Esophagus squamous epithelium (tissue), 5 donors: ENCODE results near the gene TMBIM6. TPM values are rescaled to one million over a fixed set of nuclear protein-coding genes. Genes with fewer than 3 reads are reported as not detected.
A peak's percentile ranks its signal among the peaks of the same experiment; 100 is the strongest.

ENCODE experiments used
- DNase-seq: peaks from one replicate; lab custom pipeline; 2025; lab: John Stamatoyannopoulos, UW
- H3K27ac ChIP-seq, 4 donors: fragments of 200-600 bp; sonication (generic); one replicate each; pipeline ENCODE4 v1.5.1; 2016 to 2019; ENCODE audit warnings: mild to moderate bottlenecking in 1 of 4
- H3K27me3 ChIP-seq, 4 donors: fragments of 200-600 bp; sonication (generic); 1 replicate in 3 of 4; 2 replicates in 1 of 4; pipeline versions ENCODE4 v1.5.1 to v1.6.0; 2017 to 2021; ENCODE audit warnings: antibody characterized with exemption in 1 of 4
- H3K36me3 ChIP-seq, 3 donors: fragments of 200-600 bp; sonication (generic); one replicate each; pipeline ENCODE4 v1.5.1; 2016 to 2019
- H3K4me1 ChIP-seq, 3 donors: fragments of 200-600 bp; sonication (generic); one replicate each; pipeline ENCODE4 v1.5.1; 2017 to 2019
- H3K4me3 ChIP-seq, 4 donors: fragments of 200-600 bp; sonication (generic); 1 replicate in 3 of 4; 2 replicates in 1 of 4; pipeline ENCODE4 v1.5.1; 2016 to 2019; ENCODE audit warnings: mild to moderate bottlenecking in 2 of 4, moderate library complexity in 1 of 4
- H3K9me3 ChIP-seq, 3 donors: fragments of 200-600 bp; sonication (generic); one replicate each; pipeline ENCODE4 v1.5.1; 2016 to 2019
- CTCF ChIP-seq, 6 experiments: fragments of 450-650 bp in 4 of 6; fragments of 200-600 bp in 2 of 6; sonication (generic) in 2 of 6; IDR thresholded peaks; one replicate each; pipeline ENCODE4 v1.5.1; 2016 to 2019; ENCODE audit warnings: antibody characterized with exemption in 6 of 6, mild to moderate bottlenecking in 4 of 6, moderate library complexity in 4 of 6
- POLR2A ChIP-seq, 4 donors: fragments of 450-650 bp; IDR thresholded peaks; one replicate each; pipeline ENCODE4 v1.6.1; 2017; ENCODE audit warnings: antibody characterized with exemption in 4 of 4, mild to moderate bottlenecking in 4 of 4, moderate library complexity in 3 of 4
- WGBS, 2 donors: methylation state at CpG; one replicate each; pipeline ENCODE4 v1.1.5; 2018; 5-methylcytosine and 5-hydroxymethylcytosine counted together
- intact Hi-C: fragments of 100-400 bp; cut with DNase I; formaldehyde crosslinking; loops from one replicate; pipeline ENCODE4 v1.15.0; 2022
- total RNA-seq, 4 donors: library from RNA; depleted of rRNA; stranded (reverse); fragments of >200 nt; gene quantifications; one replicate each; pipeline ENCODE4 v1.1.0, GENCODE V29; 2016
- donor health status: DM: yes; HTN: yes; CAD: no.

TMBIM6 gene
- total RNA-seq: 100 to 1,000 TPM; 307 to 444 (median 343) TPM

- WGBS, 2 donors: 5 to 8% methylated on average over 22 to 27 of the region's 50 CpGs
- DNase-seq: peak; percentile 99
- Histone ChIP-seq H3K36me3 (peaks cover 0 to 19% (median 0%) of the 10 kb centered on the region in 3 donors), H3K4me1 (peaks cover 13 to 47% (median 27%) of the 10 kb centered on the region in 3 donors), H3K9me3 (no peaks in the 10 kb centered on the region), H3K27ac (peak within 1 kb of the TSS; percentile 98 to 99 (median 99)), H3K4me3 (peak within 1 kb of the TSS; percentile 74 to 95 (median 80)), H3K27me3 (no peaks in the 10 kb centered on the region)
- intact Hi-C loops: no loop called here
- TF ChIP-seq CTCF (IDR thresholded peaks at IDR 0.05) (peak; percentile 90 to 98 (median 96)), POLR2A (IDR thresholded peaks at IDR 0.05) (peak in 3 of 4 donors; percentile 88 to 98 (median 98))
Observed at GRCh38 chr12:49740930-49741881, at the start of gene TMBIM6. Gene TMBIM6 (plus strand): TSS chr12:49741557. CDS start chr12:49752494, 10,937 bp downstream.

GRCh38 chr12:49692851-49693250, 48.5 kb upstream of the TMBIM6 start:
- intact Hi-C loops: no loop called here

GRCh38 chr12:49693931-49694444, 47.4 kb upstream of the TMBIM6 start:
- intact Hi-C loops: no loop called here
- H3K27me3 ChIP-seq: no peaks in the 10 kb centered on the region
- no peak for DNase-seq
- no peak overlapping the region for H3K27ac ChIP-seq
- no peaks in the 10 kb centered on the region for H3K36me3 ChIP-seq
- peaks cover 5 to 11% (median 10%) of the 10 kb centered on the region in 3 donors for H3K4me1 ChIP-seq
- TF ChIP-seq CTCF (IDR thresholded peaks at IDR 0.05): no peak
- TF ChIP-seq POLR2A (IDR thresholded peaks at IDR 0.05): no peak
- no peak overlapping the region for H3K4me3 ChIP-seq
- WGBS, 2 donors: 82 to 84% methylated on average over 4 to 7 of the region's 8 CpGs
- H3K9me3 ChIP-seq: no peaks in the 10 kb centered on the region

More at GRCh38 chr12:49692851-49693250, 48.5 kb upstream of the TMBIM6 start:
- DNase-seq: no peak
- no peak overlapping the region for H3K4me3 ChIP-seq
- no peak overlapping the region for H3K27ac ChIP-seq
- peaks cover 0 to 4% (median 0%) of the 10 kb centered on the region in 3 donors for H3K4me1 ChIP-seq
- no peaks in the 10 kb centered on the region for H3K36me3 ChIP-seq
- no peaks in the 10 kb centered on the region for H3K9me3 ChIP-seq
- WGBS, 2 donors: 60 to 80% methylated on average over 3 of the region's 3 CpGs
- TF ChIP-seq CTCF (IDR thresholded peaks at IDR 0.05) (no peak), POLR2A (IDR thresholded peaks at IDR 0.05) (no peak)
- no peaks in the 10 kb centered on the region for H3K27me3 ChIP-seq

- H3K36me3 ChIP-seq: no peaks in the 10 kb centered on the region
- H3K27ac ChIP-seq: no peak overlapping the region
- no peak overlapping the region for H3K4me3 ChIP-seq
- DNase-seq: no peak
- TF ChIP-seq POLR2A (IDR thresholded peaks at IDR 0.05): no peak
- no peak for TF ChIP-seq CTCF (IDR thresholded peaks at IDR 0.05)
- H3K27me3 ChIP-seq: no peaks in the 10 kb centered on the region
- intact Hi-C loops: no loop called here
- H3K4me1 ChIP-seq: peaks cover 7 to 26% (median 10%) of the 10 kb centered on the region in 3 donors
- H3K9me3 ChIP-seq: no peaks in the 10 kb centered on the region
Observed at GRCh38 chr12:49696723-49697122, 44.6 kb upstream of the TMBIM6 start.

- Histone ChIP-seq H3K4me1 (peaks cover 7 to 35% (median 10%) of the 10 kb centered on the region in 3 donors), H3K9me3 (no peaks in the 10 kb centered on the region), H3K27ac (peak overlapping the region in 1 of 4 donors; percentile 63), H3K27me3 (no peaks in the 10 kb centered on the region), H3K36me3 (no peaks in the 10 kb centered on the region), H3K4me3 (no peak overlapping the region)
- 66 to 81% methylated on average over 4 of the region's 4 CpGs for WGBS, 2 donors
- intact Hi-C loops: no loop called here
- DNase-seq: no peak
- TF ChIP-seq CTCF (IDR thresholded peaks at IDR 0.05): no peak
- TF ChIP-seq POLR2A (IDR thresholded peaks at IDR 0.05): no peak
Observed at GRCh38 chr12:49697808-49698207, 43.5 kb upstream of the TMBIM6 start.
